Kidney epithelial cell (primary cell): ENCODE data around the gene SKAP2. TPM values are rescaled to one million over a fixed set of nuclear protein-coding genes. Genes with fewer than 3 reads are reported as not detected.

Source experiments
- DNase-seq: peaks from one replicate; pipeline ENCODE4 v3.0.0-alpha.2; 2010; ENCODE audit warnings: low read depth
- H3K27me3 ChIP-seq: 2 replicates; pipeline ENCODE4 v1.6.0; 2011; ENCODE audit warnings: low read length; ENCODE audit not compliant: control insufficient read depth, insufficient read depth
- H3K36me3 ChIP-seq: 2 replicates; pipeline ENCODE4 v1.5.1; 2011; ENCODE audit warnings: low read length; ENCODE audit not compliant: control insufficient read depth, insufficient read depth
- H3K4me3 ChIP-seq: 2 replicates; pipeline ENCODE4 v1.5.1; 2011; ENCODE audit warnings: low read depth, mild to moderate bottlenecking, control low read depth, low read length
- total RNA-seq: library from RNA; depleted of rRNA; stranded (reverse); fragments of >200 nt; gene quantifications from 2 replicates; pipeline ENCODE4 v1.2.3, GENCODE V29; 2015
- TF ChIP-seq, protein P1 (sequence below): IDR thresholded peaks from 2 replicates; pipeline ENCODE4 v1.5.1; 2011; ENCODE audit warnings: mild to moderate bottlenecking, moderate library complexity, low read length, control low read depth, inconsistent platforms; ENCODE audit not compliant: insufficient read depth, poor library complexity, severe bottlenecking

SKAP2 gene
- total RNA-seq, 1 donor from 2014 or later: 35.6 TPM

DNA sequence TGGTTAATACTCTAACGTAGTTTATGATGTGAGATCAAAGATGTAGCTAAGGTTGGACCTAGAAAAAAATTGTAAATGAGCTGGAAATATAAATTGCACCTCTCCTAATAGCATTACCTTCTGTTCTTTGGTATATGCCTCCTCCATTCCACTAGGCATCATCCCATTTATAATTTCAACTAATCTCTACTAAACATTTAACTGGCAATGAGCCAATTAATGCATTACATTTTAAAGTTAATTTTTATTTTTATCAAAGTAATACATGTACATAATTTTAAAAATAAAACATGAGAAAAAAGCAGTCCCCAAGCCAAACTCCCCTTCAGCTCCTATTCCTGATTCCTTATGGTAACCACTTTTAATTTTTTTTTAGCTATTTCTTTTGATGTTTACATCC is 35.1 kb upstream of the SKAP2 start:
- Histone ChIP-seq H3K4me3 (no peak overlapping the region), H3K36me3 (no peaks in the 10 kb centered on the region), H3K27me3 (no peaks in the 10 kb centered on the region)
- no peak for DNase-seq
- TF ChIP-seq, protein P1, sequence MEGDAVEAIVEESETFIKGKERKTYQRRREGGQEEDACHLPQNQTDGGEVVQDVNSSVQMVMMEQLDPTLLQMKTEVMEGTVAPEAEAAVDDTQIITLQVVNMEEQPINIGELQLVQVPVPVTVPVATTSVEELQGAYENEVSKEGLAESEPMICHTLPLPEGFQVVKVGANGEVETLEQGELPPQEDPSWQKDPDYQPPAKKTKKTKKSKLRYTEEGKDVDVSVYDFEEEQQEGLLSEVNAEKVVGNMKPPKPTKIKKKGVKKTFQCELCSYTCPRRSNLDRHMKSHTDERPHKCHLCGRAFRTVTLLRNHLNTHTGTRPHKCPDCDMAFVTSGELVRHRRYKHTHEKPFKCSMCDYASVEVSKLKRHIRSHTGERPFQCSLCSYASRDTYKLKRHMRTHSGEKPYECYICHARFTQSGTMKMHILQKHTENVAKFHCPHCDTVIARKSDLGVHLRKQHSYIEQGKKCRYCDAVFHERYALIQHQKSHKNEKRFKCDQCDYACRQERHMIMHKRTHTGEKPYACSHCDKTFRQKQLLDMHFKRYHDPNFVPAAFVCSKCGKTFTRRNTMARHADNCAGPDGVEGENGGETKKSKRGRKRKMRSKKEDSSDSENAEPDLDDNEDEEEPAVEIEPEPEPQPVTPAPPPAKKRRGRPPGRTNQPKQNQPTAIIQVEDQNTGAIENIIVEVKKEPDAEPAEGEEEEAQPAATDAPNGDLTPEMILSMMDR: no peak

DNA sequence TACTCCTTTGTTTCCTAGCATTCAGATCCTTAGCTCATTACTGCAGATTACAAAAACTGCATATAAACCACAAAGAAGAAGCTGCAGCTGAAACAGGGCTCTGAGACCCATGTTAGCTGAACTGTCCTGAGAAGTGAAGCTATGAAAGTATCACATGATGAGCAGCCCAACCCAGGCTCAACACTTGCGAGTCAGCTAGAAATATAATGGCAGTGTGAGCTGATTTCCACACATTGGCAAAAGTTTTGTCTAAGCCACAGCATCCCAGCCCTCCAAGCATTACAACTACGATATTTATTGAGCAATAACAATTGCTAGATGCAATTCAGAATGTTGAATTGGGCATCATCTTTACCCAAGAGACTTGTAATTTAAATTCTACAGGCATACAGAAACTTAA is 34.5 kb upstream of the SKAP2 start:
- Histone ChIP-seq H3K27me3 (no peaks in the 10 kb centered on the region), H3K36me3 (no peaks in the 10 kb centered on the region), H3K4me3 (no peak overlapping the region)
- DNase-seq: no peak
- TF ChIP-seq, protein P1: no peak

DNA sequence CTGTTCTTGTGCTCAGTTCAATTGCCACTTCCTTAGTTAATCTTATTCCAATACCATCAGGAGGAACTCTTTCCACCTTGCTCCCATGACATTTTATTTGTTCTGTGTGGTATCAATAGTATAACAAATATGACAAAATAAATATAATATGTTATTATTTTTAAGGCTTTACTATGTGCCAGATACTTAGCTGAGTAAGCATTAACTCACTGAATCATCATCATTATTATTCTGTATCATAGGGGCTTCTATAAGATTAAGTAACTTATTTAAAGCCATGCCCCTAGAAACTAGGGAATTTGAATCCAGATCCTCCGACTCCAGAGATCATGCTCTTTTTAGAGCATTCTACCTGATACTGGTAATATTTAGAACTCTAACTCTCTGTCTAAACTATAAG is 33.5 kb upstream of the SKAP2 start:
- TF ChIP-seq, protein P1: no peak
- H3K27me3 ChIP-seq: no peaks in the 10 kb centered on the region
- H3K4me3 ChIP-seq: no peak overlapping the region
- no peaks in the 10 kb centered on the region for H3K36me3 ChIP-seq
- DNase-seq: no peak

DNA sequence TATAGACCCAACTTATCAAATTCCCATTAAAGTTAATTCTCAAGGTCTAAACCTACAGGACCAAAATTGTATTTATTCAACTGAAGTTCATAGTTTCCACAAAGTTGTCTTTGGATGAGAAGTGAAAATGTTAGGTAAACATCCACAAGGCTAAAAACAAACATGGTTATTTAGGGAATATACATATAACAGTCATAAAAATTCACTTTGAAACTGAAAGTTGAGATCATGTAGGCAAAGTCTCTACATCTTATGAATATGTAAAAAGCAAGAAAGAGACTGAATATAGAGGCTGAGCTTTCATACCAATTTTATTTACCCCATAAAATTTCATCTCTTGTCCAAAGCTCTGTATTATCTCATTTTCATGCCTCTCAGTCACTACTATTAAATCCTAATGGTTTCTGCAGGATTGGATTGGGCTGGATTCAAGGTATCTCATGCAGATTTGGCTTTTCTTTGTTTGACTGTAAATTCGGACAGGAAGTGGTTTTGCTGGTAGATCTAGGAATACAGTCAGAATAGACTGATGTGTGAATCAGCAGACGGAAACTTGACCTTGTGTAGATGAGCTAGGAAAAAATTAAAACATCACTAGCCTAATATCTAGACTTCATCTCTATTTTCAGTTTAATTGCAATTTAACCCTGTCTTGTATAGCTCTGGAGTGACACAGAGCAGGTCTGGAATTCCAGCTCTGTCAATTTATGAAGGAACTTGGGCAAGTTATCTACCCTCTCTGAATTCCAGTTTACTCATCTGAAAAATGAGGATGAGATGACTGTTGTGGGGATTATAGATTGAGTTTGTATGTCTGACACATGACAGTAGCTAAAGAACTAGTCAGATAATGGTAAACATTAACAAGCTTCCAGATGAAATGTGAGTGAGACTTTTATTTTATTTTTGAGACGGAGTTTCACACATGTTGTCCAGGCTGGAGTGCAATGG is 27.3 kb upstream of the SKAP2 start:
- DNase-seq: no peak
- TF ChIP-seq, protein P1: no peak

DNA sequence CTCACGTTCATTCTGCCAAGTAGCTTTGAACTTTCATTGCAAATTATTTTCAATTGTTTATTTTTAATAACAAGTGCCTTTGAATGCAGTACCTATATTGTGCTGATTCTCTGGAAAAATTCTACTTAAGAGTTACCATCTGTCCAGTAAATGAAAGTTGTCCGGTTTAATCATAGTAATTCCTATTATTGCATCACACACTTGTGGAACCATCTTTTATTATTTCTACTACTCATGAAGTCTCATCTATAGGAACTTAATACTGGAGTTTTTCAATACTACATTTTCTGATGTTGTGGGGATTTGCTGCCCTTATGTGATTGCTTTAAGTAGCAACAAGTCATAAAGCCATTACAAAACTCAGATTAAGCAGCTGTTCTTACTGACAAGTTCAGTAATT is 16.5 kb upstream of the SKAP2 start:
- TF ChIP-seq, protein P1: no peak
- Histone ChIP-seq H3K36me3 (no peaks in the 10 kb centered on the region), H3K4me3 (no peak overlapping the region), H3K27me3 (no peaks in the 10 kb centered on the region)
- no peak for DNase-seq

More for the DNA sequence above, 27.3 kb upstream of the SKAP2 start:
- H3K27me3 ChIP-seq: no peaks in the 10 kb centered on the region
- H3K36me3 ChIP-seq: no peaks in the 10 kb centered on the region
- H3K4me3 ChIP-seq: no peak overlapping the region
